Measurements from ENCODE around the gene SMTNL1. TPM values are rescaled to one million over a fixed set of nuclear protein-coding genes. Genes with fewer than 3 reads are reported as not detected.

The SMTNL1 gene, protein sequence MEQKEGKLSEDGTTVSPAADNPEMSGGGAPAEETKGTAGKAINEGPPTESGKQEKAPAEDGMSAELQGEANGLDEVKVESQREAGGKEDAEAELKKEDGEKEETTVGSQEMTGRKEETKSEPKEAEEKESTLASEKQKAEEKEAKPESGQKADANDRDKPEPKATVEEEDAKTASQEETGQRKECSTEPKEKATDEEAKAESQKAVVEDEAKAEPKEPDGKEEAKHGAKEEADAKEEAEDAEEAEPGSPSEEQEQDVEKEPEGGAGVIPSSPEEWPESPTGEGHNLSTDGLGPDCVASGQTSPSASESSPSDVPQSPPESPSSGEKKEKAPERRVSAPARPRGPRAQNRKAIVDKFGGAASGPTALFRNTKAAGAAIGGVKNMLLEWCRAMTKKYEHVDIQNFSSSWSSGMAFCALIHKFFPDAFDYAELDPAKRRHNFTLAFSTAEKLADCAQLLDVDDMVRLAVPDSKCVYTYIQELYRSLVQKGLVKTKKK
- total RNA-seq, result not detected
- long read RNA-seq, result 0 reads

DNA sequence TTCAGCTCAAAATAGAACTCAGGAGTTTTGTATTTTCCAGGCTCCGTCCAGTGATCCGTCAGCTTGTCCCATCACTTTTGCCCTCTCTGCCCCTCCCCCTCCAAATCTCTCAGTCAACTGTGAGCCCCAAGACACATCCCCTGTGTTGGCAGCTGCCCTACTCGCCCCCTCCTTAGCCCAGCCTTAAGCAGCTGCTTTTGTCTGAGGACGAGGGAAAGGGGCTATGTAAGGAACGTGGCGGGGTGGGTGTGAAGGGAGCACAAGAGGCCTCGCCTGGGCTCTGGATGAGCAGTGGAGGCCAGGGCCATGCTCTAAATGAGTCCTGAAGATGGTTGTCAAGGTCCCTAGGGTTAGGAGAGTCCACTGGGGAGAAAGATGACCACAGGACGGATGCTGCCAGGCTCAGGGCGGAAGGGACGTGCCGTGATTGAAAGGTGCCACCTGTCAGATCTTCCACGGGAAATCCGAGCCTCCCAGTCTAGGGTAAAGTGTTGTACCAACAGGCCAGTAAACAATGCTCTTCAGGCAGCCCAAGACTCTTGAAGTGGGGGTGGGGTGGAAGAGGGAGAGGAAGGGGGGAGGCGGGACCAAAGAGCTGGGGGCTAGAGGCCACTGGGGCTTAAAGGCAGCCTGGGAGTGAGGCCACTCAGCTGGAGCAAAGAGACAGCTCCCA lies at the start of gene SMTNL1:
Gene SMTNL1, plus strand, starts transcription at position 649 of the 673 bp plus-strand sequence. CDS start 5,048 bp downstream, outside the sequence.
- intact Hi-C loops (cut with DNase I), result no loop called here
- DNase-seq, result no peak
- no peak for ATAC-seq (ENCODE audit: poor library complexity)

DNA sequence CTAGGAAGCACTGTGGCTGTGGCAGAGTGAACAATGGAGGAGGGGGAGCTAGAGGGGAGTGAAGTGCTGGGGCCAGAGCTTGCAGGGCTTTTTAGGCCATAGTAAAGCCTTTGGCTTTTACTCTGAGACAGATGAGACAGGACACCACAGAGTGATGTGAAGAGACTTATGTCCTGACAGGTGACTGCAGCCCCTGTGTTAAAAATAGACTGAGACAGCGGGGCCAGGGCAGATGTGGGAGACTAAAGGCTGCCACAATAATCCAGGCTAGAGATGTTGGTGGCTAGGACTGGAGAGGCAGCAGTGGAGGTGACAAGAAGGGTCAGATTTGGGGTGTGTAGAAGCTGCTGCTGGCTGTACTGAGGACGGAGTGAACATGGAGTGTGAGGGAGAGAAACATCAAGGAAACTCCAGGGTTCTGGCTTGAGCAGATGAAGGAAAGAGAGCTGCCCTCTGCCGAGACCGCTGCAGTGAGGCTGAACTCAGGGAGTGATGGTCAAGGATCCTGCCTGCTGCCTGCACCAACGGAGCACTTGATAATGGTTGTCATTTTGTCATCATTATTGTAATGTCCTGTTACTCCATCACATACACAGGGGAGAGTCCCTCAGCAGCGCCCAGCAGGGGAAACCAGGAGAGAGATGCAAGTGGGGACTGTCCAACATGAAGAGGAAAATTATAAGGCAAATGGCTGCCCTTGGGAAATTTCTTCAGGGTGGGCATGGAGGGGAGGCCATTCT lies 49.3 kb upstream of the SMTNL1 start:
- intact Hi-C loops (cut with DNase I), result no loop called here
- ATAC-seq (ENCODE audit: poor library complexity) (no peak), DNase-seq (no peak)

DNA sequence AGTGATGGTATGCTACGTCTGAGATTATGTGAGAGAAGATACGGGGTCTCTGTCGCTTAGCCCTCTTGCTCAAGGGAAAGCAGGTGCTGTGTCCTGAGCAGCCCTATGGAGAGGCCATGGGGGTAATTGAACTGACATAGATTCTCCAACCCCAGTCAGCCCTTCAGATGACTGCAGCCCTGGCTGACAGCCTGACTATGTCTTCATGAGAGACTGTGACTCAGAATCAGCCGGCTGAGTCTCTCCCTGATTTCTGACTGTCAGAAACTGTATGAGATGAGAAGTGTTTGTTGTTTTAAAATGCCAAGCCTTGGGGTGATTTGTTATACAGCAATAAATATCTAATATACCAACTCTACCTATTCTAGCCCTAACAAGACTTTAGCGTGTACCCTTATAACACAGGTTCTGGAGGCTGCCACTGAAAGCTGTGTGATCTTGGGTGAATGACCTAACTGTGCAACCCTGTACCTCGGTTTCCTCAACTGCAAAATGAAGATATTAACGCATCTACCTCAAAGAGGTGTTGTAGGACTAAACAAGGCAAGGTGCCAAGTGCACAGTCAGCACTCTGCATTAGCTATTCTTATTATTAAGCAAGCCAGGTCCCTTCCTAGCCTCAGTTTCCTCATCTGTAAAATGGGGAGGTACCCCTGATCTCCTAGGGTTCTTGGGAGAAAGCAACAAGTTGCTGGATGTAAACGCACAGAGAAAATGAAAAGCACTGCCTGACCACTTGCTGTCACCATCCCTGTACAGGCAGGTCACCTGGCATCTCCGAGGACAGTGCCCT lies 46.7 kb upstream of the SMTNL1 start:
- ATAC-seq (ENCODE audit: poor library complexity) (no peak), DNase-seq (no peak)
- intact Hi-C loops (cut with DNase I), result no loop called here

DNA sequence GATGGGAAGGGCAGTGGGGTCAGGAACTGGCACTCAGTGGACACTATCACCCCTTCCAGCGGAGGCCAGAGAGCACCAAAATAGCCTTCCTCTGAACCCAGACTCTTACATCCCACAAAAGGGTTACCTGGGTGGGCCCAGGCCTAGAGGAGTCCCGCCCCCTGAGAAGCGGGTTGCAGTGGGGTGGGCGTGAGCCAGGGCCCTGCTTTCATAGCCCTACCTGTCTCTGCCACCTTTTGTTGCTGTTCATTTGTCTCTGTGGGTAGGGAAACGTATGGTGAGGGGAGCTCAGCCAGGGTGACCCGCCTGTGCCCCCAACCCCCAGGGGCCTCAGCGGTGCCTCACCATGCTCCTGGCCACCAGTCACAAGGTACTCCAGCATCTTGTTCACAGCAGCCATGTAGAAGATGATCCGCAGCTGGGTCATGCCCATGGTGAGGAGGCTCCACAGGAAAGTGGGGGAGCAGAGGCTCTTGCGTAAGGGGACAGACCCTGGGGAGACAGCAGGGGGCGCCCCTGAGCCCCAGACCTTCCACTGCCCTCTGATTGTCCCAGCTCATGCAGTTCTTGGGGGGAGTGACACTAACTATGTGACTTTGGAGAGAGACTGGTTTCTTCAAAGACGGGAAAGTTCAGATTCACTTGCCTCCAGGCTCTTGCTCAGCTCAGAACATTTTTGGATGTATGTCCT lies 45.9 kb upstream of the SMTNL1 start:
- DNase-seq (peak; percentile 62), ATAC-seq (ENCODE audit: poor library complexity) (no peak)
- intact Hi-C loops (cut with DNase I), result loop anchor here (2.0 kb wide), 1 partner anchor 35 kb away; no protein-coding TSS in a partner anchor

DNA sequence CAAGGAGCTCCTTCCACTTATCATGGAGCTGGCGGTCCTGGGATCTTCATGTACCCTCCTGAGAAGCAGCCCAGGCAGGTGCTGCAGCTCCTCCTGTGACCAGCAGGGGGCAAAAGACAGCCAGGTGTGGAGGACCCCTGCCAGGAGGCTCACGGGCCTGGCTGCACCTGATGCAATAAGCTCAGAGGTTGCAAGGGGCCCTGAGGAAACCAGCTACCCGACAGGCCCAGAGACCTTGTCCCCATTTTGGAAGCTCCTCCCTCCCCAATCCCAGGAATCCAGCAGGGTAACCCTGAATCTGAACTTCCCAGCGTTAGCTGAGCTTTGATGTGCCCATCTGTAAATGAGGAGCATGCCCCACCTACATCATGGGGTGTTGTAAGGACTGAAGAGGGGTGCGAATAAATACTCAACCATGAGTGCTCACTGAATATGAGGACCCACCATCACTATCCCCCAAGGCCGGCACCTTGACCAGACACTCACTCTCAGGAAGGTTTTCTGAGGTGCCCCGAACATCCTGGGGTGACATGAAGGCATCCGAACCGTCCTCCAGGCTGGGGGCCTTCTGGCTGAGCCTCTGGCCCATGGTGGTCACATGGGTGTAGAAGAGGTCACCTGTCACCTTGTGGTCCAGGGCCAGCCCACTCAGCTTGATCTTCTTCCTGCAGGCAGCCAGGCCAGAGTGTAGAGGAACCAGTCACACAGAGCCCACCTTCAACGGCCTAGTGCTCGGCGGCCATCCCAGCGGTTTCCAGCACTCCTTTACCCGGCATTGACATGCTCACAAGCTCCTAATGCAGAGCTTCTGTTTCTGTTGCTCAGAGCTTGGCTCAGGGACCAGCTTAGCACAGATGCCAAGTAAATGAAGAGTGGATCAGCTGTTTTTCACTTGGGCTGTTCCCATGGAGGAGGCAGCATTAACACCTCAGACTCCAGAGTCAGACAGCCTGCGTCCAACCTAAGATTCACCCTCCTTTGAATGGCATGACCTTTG lies 43.6 kb upstream of the SMTNL1 start:
- ATAC-seq (ENCODE audit: poor library complexity) (peak; percentile 85), DNase-seq (peak; percentile 74)
- intact Hi-C loops (cut with DNase I), result loop anchor here (2.0 kb wide), 1 partner anchor 33 kb away; no protein-coding TSS in a partner anchor

DNA sequence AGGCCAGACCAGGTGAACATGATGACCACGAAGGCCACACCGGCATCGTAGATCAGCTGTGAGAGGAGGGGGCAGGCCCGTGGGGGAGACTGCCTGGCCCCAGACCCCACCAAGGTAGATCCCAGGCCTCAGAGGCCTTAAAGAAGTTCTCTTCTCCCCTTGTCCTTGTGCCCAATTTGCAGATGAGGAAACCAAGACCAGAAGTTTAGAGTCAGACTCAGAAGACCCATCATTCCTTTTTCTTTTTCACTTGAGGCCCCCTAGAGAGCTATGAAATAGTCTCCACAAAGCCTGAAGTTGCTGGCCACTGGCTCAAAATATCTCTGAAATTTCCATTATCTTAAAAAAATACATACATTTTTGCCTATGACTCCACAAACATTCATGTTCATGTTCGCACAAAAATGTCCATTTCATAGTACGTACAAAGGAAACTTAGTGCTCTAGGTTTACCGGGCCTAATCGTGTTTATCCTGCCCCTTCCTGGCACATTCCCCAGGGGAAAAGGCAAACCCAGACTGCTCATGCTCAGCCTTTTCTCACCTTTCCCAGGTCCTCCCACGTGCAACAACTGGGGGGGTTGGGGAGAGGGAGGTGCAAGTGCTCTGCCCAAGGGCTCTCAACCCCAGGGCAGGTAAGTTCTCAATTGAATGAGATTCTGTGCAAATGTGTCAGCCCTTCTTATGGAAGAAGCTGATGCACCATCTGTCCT lies 41.1 kb upstream of the SMTNL1 start:
- no peak for DNase-seq
- intact Hi-C loops (cut with DNase I), result no loop called here

DNA sequence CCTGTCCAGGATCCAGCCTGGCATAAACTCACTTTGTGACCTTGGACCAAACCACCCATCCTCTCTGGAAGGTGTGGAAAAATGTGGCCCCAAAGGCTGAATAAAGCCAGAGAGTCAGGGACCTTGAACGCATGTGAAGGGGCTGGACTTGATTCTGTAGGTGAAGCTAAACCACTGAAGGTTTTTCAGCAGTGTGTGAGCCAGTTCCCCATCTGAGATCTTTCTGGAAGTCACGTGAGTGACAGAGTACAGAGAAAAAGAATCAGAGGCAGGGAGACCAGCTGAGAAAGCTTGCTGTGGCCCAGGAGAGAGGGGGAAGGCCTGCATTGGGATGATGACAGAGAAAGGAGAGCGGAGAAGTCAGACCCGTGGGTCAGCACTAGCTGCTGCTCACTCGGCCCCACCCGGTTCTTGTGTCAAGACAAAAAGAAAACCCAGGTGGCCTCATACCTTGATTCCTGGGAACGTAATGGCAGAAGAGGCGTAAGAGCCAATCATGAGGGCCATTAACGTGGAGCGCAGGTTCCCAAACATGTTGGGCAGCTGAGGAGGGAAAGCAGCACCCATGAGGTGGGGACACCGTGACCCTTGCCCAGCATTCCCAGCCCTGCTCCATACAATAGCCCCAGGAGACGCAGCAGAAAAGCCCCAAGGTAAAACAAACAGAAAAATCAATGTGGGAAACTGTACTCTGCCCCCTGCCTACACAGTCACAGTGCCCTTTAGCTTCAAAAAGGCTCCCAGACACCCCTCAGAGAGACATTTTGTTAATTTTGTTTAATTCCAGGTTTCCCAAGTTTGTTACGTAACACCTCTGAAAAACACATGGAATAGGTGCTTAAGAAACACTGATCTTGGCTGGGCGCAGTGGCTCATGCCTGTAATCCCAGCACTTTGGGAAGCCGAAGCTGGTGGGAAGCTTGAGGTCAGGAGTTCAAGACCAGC lies 39.8 kb upstream of the SMTNL1 start:
- DNase-seq, result no peak
- intact Hi-C loops (cut with DNase I), result no loop called here
- ATAC-seq (ENCODE audit: poor library complexity), result no peak

More for the DNA sequence above, 41.1 kb upstream of the SMTNL1 start:
- ATAC-seq (ENCODE audit: poor library complexity), result no peak

DNA sequence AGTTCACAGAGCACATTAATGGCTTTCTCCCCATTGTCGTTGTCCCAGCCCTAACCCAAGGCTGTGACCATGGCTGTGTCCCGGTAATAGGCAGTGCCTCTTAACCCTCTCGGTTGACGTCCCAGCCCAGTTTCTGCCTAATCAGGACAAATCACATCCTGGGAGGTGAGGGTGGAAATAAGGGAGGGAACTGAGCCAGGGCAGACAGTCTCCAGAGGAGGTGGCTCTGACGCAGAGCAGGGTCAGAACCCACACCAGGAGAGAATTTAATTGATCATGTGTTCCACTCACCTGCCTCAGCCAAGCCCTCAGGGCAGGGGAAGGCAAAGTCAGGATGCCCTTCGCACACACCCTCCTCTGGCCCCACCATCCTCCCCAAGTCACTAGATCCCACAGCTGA lies 38.9 kb upstream of the SMTNL1 start:
- DNase-seq, result no peak
- no peak for ATAC-seq (ENCODE audit: poor library complexity)
- intact Hi-C loops (cut with DNase I), result no loop called here

DNA sequence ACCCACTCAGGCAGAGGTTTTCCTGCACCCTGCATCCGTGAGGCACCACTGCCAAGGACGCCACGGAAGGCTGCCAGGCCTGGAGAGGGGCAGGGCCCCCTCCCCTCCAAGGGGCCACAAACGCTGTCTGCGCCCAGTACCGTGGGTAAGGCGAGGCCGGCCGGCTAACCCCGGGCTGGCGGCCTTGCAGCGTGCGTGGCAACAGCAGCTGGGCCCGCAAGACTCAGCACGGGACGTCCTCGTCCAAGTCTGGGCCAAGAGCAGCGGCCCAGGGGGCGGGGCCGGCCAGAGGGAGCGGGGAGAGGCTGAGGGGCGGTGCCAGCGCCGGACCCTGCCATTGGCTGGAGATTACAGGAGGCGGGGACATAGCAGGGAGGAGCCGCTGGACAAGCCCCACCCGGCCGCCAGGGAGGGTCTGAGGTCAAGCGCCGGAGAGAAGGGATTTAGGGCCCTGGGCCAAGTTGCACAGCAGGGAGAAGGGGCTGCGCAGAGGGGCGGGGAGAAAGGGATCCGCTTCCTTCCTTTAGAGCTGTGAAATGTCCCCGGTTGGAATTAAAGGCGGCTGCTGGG lies 37.9 kb upstream of the SMTNL1 start:
- intact Hi-C loops (cut with DNase I), result no loop called here
- peak; percentile 98 for DNase-seq
- peak; percentile 98 for ATAC-seq (ENCODE audit: poor library complexity)

DNA sequence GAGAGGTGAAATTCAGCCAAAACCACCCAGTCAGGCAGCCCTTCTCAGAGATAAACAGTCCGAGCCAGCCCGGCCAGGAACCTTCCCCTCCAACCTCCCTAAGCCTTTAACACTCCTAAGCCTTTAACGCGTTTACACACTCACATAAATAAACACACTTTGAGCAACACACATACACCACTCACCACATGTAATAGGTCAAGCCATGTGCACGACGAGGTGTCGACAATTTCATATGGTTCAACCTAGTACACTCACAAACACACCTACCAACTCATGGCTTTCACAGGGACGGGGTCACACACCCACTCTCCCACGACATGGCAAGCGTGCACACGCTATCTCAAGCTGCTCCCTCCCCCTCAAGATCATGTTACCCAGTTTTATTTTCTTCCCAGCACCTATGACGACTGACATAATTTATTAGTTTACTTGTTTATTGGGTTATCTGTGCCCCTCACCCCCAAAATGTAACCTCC lies 37.4 kb upstream of the SMTNL1 start:
- DNase-seq (no peak), ATAC-seq (ENCODE audit: poor library complexity) (no peak)
- intact Hi-C loops (cut with DNase I), result no loop called here

DNA sequence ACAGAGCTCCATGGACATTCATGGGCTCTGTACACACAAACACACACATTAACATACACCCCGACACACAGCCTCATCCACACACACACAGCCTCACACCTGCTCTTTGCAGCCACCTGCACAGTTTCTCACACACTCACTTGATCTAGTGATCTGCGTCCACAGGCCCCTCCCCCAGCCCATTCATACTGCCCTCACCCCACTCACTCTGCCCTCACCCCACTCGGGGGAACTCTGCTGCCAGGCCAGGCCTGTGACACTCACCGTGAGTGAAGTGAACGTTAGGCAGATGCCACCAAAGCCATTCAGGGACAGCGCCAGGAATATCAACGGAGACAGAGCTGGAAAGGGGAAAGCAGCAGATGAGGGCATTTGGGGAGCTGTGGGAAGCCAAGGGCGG lies 36.9 kb upstream of the SMTNL1 start:
- DNase-seq (no peak), ATAC-seq (ENCODE audit: poor library complexity) (peak; percentile 24)
- intact Hi-C loops (cut with DNase I), result no loop called here

DNA sequence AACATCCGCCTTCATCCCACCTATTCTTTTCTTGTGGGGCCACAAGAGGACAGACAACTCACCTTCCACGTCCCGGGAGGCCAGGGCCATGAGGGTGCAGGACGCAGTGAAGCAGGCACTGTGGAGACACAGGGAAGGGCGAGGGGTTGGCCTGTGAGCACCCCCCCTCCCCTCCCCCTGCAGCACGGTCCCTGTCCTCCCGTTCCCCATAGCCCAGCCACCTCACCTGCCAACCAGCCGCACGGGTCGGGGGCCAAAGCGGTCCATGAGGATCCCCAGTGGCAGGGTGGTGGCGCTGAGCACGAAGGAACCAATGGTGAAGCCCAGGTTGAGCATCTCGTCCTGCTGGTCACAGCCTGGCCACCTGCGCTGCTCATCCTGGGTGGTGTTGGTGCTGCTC lies 36.5 kb upstream of the SMTNL1 start:
- no peak for ATAC-seq (ENCODE audit: poor library complexity)
- DNase-seq, result no peak
- intact Hi-C loops (cut with DNase I), result no loop called here

DNA sequence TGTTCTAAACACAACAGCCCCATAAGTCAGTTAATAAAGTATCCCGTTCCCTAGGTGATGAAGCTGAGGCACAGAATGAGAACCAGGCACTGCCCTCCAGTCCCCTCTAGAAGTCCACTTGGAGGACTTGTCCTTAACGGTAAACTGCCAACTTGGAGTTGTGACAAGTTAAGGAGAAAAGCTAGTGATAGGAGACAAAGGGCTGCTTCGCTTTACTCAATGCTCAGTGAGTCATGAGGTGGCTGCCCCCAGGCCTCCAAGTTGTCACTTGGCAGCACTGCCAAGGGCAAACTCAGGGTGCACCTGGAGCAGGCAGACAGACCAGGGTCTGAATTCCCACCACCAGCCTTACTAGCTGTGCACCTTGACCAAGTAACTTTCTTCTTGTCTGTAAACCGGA lies 35.4 kb upstream of the SMTNL1 start:
- no peak for DNase-seq
- peak; percentile 3 for ATAC-seq (ENCODE audit: poor library complexity)
- intact Hi-C loops (cut with DNase I), result no loop called here

DNA sequence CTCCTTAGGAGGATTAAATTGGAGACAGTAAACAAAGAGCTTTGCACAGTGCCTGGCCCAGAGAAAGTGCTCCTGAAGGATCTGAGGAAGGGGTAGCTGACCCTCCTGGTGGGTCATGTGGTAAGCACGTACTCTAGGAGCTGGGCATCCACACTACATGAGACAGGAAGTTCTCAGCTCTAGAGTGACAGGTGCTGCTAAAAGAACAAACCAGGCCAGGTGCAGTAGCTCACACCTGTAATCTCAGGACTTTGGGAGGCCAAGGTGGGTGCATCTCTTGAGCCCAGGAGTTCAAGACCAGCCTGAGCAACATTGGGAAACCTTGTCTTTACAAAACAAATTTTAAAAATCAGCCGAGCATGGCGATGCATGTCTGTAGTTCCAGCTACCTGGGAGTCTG lies 35.0 kb upstream of the SMTNL1 start:
- intact Hi-C loops (cut with DNase I), result no loop called here
- DNase-seq (no peak), ATAC-seq (ENCODE audit: poor library complexity) (no peak)

DNA sequence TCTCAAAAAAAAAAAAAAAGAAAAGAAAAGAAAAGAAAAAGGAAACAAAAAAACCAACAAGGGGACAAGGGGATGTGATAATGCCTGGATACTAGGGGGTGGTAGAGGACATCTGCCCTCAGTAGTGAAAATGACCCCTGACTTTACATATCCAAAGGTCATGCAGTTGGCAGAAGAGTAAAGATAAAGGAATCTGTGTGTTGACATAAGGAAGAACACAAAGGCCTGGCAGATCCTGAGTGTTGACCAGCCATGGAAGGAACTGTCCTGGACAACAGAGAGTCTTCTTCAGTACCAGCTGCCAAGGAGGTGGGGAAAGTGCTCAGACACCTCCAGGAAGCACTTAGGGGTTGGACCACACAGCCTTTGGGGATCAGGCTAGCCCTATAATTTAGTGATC lies 34.5 kb upstream of the SMTNL1 start:
- DNase-seq (no peak), ATAC-seq (ENCODE audit: poor library complexity) (no peak)
- intact Hi-C loops (cut with DNase I), result no loop called here

All from Right ventricle myocardium superior (tissue), 1 donor.